Left forelimb (tissue), 1 donor: ENCODE data around the gene ALS2CL.
A peak's percentile ranks its signal among the peaks of the same experiment; 100 is the strongest.
"Not testable (repeated sequence)": the region's sequence is repeated elsewhere in the genome, so short reads cannot be mapped to it uniquely, and the experiment has no call there.

Source experiments
- DNase-seq: peaks from one replicate; pipeline ENCODE4 v3.0.0-alpha.2; 2018; ENCODE audit warnings: low spot score

Gene ALS2CL

DNA sequence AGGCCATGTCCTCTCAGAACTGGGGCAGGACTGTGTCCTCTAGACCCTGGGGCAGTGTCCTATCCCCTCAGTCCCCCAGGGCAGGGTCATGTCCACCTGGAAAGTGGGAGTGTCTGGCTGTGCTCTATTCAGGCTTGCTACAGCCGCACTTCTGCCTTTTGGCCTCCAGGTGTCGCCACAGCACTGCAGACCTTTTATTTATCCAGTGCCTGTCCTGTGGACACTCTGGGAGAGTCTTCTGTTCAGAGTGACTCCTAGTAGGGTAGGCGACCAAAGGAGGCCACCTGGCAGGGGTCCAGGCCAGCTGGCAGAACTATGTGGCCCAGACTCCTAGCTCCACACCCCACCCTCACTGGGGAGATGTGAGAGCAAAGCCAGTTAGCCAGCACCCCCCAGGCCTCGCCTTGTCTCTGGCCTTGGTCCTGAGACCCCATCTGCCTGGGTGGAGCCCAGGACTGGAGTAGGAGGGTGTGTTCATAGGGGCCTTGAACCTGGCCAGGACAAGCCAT is 11.6 kb upstream of the ALS2CL start:
- peak; percentile 86 for DNase-seq

DNA sequence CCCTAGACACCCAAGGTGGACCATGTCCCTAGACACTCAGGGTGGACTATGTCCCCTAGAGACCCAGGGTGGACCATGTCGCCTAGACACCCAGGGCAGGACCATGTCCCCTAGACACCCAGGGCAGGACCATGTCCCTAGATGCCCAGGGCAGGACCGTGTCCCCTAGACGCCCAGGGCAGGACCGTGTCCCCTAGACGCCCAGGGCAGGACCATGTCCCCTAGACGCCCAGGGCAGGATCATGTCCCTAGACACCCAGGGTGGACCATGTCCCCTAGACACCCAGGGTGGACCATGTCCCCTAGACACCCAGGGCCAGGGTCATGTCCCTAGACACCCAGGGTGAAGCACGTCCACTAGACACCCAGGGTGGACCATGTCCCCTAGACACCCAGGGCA is 10.9 kb upstream of the ALS2CL start:
- DNase-seq, result not testable (repeated sequence)

DNA sequence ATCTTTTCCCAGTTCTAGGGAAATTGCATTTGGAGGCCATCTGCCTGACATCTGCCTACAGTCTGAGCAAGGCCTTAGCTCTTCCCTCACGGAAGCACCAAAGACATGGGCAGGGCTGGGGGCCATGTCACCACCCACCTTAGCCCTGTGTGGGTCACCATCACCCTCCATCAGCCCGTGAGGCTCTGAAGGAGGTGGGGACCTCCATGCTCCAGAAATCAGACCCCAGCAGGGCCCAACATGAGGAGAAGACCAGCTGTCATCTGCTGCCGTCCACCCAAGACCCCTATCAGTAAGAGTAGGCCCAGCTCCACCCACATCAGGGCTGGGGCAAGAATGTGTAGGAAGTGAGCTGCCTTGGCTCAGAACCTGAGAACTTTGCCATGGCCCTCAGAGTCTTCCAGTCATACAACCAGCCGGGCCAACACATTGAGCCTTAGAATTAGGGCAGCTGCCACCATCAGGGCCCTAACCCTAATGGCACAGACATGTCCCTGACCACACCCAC is 9.6 kb upstream of the ALS2CL start:
- DNase-seq, result no peak

DNA sequence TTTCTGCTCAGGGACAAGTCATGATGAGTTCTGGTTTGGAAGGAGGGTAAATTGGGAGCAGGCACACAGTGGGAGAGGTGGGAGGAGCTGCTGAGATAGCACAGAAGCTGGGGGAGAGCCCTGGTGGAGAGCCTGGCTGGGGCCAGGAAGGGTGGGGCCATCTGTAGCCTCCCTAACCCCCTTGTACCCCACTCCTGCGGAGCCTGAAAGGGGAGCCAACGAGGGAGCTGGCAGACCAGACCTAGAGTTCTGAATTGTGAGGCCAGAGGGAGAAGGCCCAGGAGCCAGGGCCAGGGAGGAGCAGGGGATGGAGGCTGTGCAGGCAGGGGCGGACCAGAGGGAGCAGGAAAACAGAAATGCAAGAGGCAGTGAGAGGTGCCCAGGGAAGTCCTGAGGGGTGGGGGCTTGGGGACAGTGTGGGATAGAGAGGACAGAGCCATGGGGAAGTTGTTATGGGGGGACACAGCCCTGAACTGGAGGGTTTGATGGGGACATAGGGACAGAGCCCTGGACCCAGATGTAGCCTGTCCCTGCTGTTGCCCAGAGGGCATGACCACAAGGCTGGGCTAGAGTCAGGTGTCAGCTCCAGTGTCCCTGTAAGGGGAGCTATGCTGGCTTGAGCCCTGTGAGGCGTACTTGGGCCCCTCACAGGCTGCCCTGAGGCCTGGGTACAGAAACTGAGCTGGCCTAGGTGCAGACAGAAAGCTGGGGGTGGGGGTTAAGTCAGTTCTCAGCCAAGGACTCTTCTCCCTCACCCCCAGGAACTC is 8.9 kb upstream of the ALS2CL start:
- DNase-seq, result no peak

DNA sequence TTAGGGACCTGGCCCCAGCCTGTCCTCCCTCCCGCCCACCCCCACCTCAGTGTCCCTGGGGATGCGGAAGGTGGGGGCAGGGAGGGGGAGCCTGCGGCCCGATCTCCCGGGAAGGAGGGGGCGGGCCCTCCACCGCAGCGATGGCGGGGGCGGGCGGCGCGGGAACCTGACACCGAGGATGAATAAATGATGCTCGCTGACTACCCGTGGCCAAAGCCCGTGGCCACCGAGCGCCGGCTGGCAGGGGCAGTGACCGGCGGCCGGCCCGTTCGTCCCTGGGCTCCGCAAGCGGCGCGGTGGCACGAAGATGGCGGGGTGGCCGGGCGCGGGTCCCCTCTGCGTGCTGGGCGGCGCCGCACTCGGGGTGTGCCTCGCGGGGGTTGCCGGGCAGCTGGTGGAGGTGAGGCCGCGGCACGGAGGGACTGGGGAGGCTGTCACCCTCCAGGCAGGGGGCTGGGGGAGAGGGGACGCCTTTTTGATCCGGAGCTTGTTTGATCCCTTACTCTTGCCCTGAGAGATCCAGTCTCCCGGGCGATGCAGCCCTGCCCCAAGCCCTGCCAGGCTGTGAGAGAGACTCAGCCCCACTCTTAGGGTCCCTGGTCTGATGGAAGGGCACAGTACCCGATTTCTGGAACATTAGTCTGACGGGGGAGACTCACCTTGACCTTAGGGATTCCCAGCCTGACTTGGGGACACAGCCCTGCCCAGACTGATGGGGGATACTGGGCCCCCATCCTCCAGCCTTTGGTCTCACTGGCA is 7.9 kb upstream of the ALS2CL start, which contains the start of gene TMIE:
Gene TMIE (plus strand): TSS at position 212 of the 759 bp plus-strand sequence. CDS start 96 bp downstream, at position 308.
- DNase-seq, result no peak

DNA sequence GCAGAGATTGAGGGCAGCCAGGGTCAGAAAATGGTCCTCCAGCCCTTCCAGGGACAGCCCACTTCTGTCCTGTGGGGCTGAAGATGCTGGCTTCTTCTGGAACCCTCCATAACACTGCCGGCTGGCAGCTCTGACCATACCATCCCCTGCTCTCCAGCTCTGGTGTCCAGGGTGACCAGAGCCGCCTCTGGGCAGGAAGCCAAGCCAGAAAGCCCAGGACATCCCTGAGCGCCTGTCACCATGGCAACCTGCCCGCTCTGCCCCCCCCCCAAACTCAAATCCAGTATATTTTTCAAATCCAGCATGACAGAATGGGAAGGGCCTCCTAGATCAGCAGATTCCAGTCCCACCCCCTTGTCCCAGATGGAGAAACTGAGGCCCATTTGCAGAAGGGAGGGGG is 7.3 kb upstream of the ALS2CL start:
- DNase-seq, result no peak

DNA sequence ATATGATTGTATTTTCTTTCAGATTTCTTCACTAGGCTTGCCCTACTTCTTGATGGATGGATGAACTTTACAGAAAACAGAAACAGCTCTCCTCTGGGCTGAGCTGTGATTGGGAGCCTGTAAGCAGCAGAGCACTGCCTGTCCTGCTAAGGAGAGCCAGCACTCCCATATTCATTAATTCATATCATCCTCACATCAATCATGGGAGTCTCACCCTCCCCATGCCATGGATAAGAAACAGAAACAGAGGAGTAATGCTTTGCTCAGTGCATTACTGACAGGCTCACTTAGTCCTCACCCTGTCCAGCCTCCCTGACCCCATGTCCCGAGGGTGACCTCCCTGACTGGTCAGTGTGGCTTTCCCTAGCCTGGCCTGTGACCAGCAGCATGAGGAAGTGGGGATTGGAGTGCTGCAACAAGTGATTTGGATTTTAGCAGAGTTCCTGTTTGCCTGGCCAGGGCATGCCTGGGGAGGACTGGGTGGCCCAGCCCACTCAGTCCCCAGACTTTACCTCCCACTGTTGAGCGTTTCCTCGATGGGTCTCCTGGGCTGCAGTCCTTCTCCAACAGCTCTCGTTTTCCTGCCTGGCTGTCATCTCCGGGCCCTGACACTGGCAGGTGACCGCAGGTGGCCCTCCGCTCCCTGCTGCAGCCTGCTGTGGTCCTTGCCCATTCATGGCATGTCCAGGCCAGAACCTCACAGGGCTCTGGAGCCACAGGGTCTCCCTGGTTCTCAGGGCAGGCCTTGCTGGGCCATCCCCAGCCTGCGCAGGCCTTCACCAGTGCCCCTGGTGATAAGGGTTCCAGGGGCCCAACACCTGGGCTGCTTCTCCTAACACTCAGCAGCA is 6.4 kb upstream of the ALS2CL start:
- no peak for DNase-seq

DNA sequence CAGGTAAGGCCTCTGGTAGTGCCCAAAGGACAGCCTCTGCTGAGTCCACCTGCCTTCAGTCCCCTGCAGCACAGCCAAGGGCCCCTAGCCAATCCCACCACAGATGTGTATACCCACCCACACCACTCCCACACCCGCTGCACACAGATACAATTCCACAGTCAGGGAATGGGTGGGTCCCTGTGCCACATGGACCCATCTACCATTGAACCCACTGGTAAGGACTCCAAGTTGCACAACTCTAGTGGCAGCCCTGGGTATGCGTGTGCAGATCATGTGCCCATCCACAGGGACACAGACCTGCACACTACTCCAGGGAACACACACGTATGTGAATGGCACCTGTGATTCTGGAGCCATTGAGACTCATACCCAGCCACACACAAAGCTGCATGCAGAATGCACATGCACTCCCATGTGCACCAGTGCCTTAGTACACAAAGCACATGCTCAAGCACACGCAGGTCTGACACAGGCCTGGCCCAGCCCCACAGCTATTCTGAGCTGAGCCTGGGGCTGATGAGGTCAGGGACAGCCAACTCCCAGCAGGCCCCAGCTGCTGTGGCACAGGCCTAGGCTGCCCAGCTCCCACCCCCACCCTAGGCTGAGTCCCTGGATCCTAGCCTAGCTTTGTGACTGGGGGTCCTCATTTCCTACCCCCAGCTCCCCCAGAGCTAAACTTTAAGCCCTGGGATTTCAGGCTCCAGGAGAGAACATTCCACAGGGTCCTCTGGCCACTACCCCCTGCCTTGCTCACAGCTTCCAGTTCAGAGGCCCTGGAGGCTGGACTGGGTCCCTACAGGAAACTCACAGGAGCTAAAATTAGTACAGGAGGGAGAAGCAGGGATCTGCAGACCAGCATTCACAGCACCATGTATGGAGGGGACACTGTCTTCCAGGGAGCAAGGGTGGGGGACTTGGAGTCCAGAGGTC is 2.7 kb upstream of the ALS2CL start:
- DNase-seq, result no peak

DNA sequence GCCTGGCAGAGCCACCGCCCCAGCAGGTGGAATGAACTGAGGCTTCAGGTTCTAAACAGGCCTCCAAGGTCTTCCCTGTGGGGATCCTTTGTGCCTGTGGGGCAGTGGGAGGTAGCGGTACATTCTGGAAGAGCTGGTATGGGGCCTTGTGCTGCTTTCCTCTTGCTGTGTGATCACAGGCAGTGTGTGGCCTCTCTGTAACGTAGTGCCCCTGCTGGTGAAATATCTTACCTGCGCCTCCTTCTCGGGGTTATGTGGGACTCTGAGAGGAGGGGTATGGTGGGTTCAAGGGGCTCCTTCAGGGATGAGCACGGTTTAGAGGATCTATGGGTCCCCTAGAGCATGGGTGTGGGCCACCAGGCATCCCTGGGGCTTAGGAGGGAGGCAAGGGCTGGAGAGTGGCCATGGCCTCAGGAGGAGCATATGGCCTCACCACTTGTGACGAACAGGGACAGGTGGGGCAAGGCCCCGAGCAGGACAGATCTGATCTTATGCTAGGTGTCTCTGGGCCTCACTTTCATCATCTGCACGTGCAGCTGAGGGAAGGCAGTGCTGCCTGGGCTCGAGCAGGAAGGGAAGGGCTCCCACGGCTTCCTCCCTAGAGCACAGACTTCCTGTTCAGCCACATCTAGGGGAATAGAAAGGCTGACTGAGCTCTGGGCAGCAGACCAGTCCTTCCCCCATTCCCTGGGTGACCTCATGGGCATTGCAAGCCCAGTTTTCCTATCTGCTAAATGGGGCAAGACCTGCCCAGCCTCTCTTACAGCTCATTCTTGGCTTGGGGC is 1.9 kb upstream of the ALS2CL start:
- no peak for DNase-seq

DNA sequence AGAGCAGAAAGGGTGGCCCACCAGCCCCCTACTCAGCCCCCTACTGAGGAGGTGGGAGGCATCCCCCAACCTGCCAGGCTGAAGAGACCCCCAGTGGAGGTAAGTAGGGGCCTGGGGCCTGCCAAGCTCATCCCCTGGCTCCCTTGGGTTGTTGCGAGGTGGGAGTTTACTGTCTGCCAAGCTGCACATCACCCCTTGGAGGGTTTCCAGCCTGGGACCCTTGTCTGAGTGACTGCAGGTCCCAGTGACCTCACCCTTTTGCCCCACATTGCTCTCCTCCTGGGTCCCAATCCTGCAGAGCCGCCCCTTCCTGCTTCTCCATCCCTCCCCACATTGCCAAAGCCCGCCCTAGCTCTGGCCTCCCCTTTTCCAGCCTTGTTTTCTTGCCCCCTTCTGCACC is 1.0 kb upstream of the ALS2CL start:
- no peak for DNase-seq

DNA sequence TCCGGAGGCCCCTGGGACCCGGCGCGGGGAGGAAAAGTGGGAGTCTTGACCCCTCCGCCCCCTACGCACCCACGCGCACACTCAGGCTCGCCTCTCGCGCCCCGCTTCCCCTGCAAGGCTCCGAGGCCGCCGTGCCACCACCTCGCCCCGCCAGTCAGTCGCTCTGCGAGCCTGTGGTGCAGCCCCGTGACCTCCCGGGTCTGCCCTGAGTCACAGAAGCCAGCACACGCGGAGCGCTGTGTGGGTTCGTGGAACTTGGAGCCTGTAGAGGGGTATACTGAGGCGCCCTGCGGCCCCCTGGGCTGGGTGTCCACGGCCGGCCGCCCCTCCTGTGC is 380 bp upstream of the ALS2CL start:
- no peak for DNase-seq

DNA sequence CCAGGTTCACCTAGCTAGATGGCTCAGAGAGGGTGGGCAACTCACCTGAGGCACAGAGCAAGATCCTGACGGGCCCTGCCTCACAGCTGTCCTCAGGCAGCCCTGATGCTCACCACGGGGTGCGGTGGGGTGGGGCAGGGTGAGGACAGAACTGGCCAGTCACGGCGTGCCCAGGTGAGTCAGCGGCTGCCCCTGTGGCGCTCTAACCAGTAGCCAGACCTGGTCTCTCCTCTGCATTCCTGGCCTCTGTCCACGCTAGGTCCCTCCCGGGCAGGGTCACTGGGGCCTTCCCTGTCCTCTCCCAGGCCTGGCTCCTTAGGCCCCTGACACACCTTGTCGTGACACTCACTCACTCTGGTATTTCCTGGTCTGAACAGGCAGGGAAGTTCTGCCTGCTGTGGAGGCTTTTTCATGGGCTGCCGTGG is 901 bp downstream of the ALS2CL start:
- DNase-seq, result no peak

DNA sequence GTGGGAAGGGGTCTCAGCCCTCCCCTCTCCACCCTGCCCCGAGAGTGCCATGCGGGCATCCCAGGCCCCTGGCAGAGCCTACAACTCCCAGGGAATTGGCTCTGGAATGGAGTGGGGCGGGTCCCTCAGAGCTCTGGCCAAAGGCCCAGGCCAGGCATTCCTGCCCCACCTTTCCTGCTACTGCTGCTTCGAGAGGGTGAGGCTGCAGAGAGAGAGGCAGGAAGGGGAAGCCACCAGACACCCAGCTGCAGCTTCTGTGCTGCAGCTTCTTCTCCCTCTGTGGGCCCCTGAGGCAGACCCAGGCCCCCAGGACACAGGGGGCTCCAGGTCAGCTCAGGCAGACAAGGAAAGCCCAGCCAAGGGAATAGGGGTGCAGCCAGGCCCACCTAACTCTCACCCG is 2.7 kb downstream of the ALS2CL start:
- DNase-seq, result no peak

DNA sequence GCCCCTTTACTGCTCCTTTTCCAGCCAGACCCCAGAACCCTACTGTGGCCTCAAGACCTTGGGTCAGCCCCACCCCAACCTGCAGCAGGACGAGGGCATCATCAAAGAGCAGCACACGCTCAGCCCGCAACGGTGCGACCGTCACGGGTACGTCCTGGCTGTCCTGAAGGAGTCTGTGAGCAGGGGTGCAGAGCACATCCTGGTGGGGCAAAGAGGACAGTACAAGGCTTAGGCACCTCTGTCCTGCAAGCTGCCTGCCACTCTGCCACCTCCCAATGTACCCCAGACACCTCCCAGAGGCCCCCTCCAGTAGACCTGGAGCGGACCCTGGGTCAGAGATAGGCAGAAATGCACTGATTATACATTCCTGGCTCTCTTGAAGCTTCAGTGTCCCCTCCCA is 8.0 kb downstream of the ALS2CL start:
- DNase-seq, result no peak

DNA sequence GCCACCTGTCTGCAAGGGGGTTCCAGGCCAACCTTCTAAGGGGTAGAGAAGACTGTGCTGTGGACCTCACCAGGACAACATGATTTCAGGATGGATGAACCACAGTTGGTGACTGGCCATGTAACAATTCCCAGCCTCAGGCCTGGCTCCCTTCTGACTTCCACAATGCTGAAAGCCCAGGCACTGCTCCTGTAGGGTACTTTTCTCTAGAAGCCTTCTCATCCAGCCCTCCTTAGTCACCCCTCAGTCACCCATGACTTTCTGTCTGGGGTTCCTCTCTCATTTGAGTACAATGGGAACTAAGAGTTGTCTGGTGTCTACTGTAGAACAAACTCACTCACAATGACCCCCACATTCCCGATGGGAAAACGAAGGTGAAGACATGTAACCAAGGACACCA is 8.6 kb downstream of the ALS2CL start:
- DNase-seq, result no peak

DNA sequence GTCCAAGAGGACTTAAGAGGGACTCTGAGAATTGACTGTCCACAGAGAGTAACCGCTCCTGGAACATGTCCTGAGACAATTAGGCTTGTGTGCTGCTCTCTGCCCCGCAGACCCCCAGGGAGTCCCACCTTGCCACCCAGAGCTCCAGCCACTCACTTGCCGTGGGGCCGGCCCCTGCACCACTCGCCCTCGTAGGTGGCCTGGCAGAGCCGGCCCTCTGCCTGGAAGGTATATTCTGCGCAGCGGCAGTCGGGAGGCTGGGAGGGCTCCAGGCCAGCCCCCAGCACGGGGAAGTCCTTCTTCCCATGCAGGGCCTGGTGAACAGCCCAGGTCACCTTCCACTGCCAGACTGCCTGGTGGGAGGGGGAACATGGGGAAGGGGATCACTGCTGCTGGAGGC is 10.5 kb downstream of the ALS2CL start:
- DNase-seq, result no peak

DNA sequence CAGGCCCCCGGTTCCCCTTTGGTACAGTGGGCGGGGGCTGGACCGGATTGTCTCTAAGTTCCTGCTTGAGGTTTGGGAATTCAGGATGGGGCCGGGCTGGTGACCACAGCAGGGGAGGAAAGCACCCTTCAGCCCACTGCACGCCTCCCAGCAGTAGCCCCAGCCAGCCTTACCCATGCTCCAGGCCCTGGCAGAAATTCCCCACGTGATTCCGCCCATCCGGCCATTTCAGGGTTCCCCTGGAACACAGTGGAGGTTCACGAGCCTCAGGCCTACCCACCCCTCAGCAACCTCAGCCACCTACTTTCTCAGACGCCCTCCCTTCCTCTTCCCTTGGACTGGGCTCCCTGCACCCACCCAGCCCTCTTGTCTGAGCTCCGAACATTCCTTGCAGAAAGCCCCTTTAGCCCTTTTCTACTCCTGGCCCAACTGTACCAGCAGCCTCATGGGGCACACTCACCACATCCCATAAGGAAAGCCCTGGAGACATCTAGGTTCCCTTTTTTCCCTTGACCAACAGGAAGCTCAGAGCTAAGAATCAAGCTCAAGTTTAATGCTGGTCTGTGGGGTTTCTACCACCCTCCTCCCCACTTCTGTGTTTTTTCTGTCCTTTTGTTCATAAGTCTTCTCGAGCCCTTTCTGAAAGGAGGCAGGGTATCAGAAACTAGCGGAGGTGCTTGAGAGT is 11.5 kb downstream of the ALS2CL start:
- DNase-seq, result no peak

DNA sequence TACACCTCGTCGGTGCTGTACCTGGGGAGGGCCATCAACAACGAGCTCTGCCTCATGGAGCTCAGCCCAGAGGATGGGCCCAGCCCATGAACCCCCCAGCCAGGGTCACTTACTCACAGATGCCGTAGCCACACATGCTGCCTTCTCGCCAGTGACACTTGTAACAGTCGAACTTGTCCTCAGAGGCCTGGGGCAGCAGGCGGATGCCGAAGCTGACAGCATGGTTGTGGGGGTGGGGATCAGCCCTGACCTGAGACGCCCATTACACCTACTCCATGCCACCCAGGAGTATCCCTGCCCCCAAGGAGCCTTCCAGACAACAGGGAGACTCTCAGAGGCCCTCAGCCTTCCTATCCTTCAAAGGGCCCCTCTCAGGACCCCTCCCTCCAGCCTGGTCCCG is 12.1 kb downstream of the ALS2CL start:
- DNase-seq, result no peak

DNA sequence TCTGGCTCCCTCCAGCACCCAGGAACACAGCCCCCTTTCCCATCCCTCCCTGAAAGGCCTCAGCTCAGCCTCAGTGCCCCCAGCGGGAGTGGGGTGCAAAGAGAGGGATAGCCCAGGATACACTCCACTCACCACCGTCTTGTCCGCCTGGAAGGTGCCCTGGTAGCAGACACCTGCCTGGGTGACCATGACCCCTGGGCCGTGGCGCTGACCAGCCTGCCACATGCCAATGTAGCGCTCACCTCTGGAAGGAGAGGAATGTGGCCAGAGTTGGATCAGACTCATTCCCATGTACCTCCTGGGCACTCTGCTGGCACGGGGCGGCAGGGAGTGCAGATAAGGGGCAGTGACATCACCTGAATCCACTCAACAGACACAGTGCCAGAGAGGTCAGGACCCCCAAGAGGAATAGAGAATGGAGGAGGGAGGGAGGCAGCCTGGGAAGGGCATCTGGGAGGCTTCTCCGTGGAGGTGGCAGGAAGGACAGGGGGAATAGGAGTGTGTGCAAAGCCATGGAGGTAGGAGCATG is 13.1 kb downstream of the ALS2CL start:
- DNase-seq, result no peak
